HG03064 (cell line): ENCODE measurements around the gene ARID3A.

Source experiments
- ATAC-seq: cut with Tn5 transposase; IDR thresholded peaks from one replicate; pipeline ENCODE4 v1.9.1; 2021; ENCODE audit warnings: low read depth; ENCODE audit not compliant: unreplicated experiment

ARID3A gene

GRCh38 chr19:928471-929202, 2.8 kb downstream of the ARID3A start:
- no peak for ATAC-seq

DNA sequence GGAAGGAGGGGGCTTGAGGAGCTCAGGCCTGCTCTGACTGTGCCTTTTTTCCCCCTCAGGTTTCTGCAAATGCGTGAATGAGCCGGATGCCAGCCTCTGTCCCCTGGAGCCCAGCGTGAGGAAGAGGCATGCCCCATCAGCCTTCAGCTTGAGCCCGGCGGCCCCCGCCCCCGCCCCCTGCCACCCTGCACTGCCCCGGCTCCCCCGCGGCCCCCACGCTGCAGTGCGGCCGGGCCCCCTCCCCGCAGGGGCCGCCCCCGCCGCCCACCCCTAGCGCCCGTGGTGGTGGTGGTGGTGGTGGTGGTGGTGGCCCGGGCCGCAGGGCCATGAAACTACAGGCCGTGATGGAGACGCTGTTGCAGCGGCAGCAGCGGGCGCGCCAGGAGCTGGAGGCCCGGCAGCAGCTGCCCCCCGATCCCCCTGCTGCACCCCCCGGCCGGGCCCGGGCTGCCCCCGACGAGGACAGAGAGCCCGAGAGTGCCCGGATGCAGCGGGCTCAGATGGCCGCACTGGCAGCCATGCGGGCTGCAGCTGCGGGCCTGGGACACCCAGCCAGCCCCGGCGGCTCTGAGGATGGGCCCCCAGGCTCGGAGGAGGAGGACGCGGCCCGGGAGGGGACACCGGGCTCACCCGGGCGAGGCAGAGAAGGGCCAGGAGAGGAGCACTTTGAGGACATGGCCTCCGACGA, 3.5 kb downstream of the ARID3A start:
- no peak for ATAC-seq

GRCh38 chr19:929891-930258, 4.0 kb downstream of the ARID3A start:
- no peak for ATAC-seq

DNA sequence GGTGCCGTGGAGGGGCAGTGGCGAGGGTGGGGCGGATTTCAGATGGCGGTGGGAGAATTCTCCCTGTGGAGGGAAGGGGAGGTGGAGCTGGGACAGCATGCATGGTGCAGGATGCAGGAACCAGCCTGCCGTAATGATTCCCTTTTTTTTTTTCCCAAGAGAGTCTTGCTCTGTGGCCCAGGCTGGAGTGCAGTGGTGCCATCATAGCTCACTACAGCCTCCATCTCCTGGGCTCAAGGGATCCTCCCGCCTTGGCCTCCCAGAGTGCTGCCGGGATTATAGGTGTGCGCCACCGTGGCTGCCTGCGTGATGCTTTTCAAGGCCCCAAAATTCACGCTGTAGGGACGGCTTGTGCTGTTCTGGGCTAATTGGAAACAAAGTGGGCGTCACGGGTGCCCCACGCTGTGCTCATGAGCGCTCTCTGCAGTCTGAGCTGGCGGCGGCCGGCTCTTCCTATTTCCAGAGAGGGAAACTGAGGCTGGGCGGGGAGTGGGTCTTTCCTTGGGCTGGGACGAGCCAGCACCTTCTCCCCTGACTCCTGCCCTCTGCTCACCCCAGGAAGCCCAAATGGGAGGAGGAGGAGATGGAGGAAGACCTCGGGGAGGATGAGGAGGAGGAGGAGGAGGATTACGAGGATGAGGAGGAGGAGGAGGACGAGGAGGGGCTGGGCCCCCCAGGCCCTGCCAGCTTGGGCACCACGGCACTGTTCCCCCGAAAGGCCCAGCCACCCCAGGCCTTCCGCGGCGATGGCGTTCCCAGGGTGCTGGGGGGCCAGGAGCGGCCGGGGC, 6.2 kb downstream of the ARID3A start:
- no peak for ATAC-seq

- ATAC-seq: no peak
Observed at GRCh38 chr19:932648-933552, 7.1 kb downstream of the ARID3A start.

DNA sequence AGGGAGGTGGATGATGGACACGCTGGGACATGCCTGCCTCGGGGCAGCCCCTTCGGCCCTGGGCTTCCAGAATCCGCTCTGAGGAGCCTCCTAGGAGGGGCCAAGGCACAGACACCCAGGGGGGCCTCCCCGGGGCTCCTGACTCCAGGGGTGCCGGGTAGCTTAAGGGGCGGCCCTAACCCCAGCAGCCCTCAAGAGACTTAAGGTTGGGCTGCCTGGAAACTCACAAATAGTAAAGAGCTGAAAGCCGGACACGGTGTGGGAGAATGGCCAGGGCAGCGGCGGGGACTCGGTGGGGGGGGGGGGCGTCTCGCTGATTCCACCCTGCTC, 7.7 kb downstream of the ARID3A start:
- ATAC-seq: no peak

DNA sequence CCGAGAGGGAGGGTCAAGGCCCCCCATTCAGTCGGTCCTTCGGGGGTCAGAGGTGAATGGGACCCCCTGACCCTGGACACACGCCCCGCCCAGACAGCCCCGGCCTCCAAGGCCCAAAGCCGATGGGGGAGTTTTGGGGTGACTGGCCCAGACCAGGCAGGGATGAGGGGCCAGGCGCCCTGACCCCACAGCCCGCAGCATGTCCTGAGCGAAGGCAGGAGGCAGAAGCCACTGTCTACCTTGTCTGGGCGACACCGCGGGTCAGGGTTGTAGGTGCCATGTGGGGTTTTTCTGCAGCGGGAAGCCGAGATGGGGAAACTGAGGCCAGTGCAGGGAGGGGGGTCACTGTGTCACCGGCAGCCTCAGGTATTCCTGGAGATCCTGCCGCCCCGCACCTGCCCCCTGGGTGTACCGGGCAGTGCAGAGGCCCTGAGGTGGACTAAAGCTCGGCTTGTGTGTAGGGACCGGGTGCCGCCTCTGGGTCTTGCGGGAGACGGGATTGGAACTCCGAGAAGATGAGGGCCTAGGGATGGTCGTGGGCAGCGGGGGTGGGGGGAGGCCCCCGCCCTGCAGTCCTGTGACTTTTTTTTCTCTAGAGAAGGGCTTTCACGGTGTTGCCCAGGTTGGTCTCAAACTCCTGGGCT, 8.5 kb downstream of the ARID3A start:
- no peak for ATAC-seq

DNA sequence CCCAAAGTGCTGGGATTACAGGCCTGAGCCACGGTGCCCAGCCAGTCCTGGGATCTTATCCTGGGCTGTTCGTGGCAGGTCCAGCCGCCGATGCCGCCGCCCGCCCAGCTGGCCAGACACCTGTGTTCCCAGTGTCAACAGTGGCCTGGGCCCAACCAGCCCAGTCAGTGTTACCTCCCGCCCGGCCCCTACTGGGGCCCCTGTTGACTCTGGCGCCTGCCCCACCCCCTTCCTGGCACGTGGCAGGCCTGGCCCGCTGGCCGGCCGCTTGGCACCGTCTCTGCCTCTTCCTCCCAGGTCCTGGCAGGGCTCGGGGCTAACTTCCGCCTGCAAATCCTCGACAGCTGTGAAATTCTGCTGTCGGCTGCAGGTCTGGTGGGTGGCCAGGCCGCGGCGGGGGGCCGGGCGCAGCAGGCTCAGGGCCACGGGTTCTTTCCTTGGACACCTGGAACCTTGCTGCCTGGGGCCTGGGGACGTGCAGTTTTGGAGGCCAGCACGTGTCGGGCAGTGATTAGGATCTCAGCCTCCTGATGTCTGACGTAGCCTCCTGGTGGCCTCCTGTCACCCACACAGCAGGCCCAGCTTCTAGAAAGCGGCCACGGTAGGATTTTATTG, 9.1 kb downstream of the ARID3A start:
- ATAC-seq: no peak

- ATAC-seq: no peak
Observed at GRCh38 chr19:936175-936546, 10.3 kb downstream of the ARID3A start.

DNA sequence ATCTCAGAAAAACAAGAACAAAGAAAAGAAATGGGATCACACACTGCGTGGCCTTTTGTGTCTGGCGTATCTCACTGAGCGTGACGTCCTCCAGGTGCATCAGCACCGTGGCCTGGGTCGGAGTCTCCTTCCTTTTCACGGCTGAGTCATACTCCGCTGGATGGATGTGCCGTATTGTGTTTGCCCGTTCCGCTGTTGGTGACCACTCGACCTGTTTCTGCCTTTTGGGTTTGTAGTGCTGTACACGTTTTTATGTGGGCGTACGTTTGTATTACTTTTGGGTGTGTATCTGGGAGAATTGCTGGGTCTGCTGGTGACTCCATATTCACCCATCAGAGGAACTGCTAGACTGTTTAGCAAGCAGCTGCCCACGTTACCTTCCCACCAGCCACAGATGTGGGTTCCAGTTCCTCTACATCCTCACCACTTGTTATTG, 11.4 kb downstream of the ARID3A start:
- no peak for ATAC-seq

DNA sequence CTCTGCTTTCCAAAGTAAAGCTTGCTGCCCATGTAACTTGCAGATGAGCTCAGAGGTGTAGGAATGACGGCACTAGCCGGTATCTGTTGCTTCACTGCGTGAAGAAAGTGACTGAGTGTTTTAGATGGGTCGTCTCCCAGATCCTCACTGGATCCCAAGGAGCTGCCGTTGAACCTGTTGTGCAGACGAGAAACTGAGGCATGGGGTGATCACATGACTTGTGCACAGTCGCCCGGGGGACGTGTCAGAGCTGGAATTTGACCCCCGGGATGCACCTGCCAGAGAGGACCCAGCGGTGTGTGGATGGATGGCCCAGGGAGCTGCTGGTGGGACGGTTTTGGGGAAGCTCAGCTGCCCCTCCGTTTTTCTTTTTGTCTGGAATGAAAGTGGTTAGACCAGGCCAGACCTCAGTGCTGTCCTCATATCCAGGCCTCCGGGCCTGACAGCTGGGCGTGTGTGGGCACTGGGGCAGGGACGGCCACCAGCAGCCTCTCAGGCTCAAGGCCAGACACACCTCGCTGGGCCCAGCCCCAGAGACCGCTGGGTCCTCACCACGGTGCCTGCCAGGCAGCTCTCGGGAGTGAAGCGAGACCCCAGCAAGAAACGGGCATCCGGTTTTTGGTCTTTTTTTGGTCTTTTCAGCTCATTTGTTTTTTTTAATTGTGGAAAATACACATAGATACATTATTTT, 12.5 kb downstream of the ARID3A start:
- ATAC-seq: no peak

GRCh38 chr19:939439-939838, 13.6 kb downstream of the ARID3A start:
- no peak for ATAC-seq

- ATAC-seq: no peak
Observed at GRCh38 chr19:939922-940321, 14.1 kb downstream of the ARID3A start.

GRCh38 chr19:940591-941291, 14.9 kb downstream of the ARID3A start:
- peak; percentile 52 for ATAC-seq

- ATAC-seq: no peak
Observed at GRCh38 chr19:941292-942132, 15.7 kb downstream of the ARID3A start.

DNA sequence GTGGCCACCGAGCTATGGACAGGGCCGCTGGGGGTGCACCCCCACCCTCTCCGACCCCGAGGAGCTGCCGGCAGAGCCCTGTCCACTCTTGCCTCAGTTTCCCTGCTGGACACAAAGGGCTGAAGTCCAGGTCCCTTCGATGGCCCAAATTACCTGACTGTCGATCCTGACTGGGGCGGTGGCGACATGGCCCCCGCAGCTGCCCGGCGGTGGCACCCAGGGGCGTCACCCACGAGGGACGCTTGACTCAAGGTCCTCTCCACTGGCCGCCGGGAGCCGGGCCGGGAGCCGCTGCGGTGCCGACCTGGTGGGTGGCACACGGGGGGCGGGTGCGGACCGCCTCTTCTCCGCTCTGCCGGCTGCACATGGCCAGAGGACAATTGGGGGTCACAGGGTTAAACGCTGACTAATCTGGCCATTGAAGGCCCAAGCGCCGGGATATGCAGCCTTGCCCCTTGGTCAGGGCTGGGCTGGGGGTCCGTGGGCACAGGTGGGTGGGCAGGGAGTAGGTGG, 16.4 kb downstream of the ARID3A start:
- no peak for ATAC-seq

GRCh38 chr19:943551-944170, 17.8 kb downstream of the ARID3A start:
- ATAC-seq: no peak
